COR-L47 (cell line): ENCODE data around the gene COL8A1.

Experiments
- DNase-seq: peaks from one replicate; lab custom pipeline; 2025; lab: John Stamatoyannopoulos, UW

COL8A1 gene

DNA sequence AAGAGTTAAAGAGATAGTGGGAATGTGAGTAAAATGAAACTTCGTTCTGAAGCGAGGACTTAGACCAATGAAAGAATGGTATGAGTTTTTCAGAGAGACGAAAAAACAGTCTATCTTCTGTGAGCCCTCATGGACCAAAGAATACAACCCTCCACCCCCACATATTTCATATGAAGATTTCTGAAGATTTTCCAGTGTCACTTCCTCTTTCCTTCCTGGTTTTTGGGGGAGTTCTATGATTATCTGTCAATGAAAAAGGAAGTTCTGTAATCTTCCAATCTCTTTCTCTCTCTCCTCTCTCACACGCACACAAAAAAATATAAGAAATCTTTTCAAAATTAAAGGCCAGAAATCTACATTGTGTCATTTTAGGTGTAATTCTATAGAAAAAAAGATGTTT, 206.9 kb downstream of the COL8A1 start:
- no peak for DNase-seq

DNA sequence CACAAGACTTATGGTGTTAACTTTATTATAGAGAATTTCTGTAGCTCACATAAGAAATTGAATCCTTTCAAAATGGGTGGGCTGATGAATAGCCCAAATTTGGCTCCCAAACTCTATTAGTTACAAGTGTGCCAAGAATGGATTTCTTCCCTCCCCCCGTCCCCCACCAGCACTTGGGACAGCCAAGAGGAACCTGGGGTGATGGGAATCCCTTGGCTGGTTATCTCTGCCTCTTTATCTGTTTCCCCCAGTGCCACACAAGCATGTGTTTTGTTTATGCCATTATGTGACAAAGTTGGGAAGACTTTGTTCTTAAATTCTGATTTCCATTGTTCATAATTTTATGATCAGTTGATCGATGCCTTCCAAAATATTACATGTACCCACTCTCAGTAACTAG, 207.6 kb downstream of the COL8A1 start:
- no peak for DNase-seq

DNA sequence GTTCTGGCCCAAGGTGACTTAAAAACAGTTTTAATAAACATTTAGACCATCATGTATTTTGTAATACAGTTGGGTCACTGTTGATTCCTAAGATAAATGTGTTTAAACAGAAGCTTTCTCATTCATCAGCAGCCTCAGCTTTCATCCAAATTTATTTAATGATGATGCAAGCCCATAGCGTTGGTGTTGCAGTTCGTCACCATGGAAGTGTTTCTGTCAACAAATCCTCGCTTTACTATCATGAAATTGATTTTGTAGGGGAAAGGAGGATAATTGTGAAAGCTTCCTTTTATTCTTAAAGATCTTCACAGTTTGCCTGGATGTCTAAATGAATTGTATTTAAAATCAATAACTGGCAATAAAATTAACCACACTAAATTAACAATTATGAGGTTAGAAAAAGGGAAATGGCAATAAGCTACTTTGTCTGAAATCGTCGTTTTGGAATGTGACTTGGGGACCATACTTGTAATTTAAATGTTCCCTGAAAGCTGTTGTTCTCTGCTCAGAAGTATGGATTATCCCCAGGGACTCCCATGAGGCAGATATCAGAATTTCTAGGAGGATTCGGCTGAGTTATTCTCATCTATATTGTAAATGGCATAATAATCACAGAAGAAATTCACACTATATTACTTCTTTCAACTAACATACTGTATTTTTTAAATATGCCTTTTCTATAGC, 208.2 kb downstream of the COL8A1 start:
- DNase-seq: peak; percentile 24

DNA sequence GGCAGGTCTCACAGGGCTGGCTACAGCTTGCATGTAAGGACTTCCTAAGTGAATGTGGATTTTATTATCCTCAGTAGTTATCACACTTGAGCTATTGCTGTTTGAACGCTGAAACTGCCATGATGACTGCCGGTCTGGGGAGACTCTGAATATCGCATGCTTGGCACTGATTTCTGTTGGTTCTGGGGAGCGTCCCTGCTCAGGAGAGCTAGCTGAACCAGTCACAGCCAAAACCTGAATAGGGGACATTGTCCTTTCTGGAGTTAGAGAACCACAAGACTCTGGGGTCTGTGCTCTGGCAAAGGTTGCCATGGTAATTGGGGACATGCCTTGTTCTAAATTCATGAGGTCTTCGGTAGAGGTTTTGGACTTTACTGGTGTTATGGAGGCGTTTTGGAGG, 210.0 kb downstream of the COL8A1 start:
- DNase-seq: no peak
